ENCODE measurements around the gene LAMTOR5.
"Not testable (repeated sequence)": the region's sequence is repeated elsewhere in the genome, so short reads cannot be mapped to it uniquely, and the experiment has no call there.

Gene LAMTOR5

DNA sequence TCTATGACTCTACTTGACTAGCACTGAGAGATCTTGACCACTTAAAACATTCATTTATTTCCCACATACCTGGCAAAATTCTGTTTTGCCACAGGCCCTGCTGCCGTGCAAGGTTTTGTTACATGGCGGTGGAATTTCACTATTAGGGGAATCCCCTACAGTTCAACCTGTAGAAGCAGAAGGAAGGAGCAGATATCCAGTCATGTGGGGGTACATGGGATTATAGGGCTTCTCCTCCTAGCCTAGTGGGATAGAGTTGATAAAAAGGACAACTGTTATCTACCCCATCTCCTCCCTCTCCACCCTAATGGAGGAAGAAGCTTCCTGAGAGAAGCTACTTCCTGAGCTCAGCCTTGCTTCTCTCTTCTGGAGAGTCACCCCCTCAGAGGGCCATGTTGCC is 25.7 kb upstream of the LAMTOR5 start:
- in situ Hi-C loops (cut with HindIII; ENCODE audit: low pct_ligation_motif_present, low pct_unique_long_range_greater_than_20kb, low sequenced_read_pairs), result no loop called here
- no peak for DNase-seq

DNA sequence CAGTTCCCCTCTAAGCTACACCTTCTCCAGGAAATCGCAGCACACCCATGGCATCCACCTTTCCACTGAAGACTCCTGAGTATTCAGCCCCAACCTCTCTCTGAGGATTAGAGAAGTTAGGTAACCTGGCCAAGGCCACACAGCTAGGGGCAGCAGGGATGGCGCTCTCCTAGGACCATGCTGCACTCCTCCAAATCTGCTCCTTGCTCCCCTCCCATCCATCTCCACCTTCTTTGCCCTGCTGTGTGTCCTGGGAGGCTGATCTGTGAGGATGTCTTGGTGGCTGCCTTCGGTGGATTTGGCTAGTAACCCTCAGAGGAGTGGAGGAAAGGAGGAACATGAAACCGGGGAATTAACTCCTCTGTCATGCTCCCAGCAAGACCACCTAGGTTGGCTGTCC is 23.4 kb upstream of the LAMTOR5 start:
- in situ Hi-C loops (cut with HindIII; ENCODE audit: low pct_ligation_motif_present, low pct_unique_long_range_greater_than_20kb, low sequenced_read_pairs), result no loop called here

DNA sequence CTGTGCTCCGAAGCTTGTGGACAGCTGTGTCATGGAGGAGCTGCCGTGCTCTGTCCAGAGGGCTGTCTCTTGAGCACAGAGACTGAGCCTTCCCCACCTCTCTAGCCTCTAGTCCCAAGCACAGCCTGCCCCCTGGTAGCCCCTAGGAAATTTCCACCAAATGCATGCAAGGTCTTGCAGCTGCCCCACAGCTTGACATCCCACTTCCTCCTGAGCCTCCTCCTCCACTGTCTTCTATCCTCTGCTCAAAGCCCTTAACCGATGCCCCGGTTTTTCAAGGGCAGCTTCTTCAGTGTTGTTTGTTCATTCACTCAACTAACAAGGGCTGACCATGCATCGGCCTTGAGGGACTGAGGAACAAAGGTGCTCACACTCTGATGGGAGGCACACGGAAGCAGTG is 22.9 kb upstream of the LAMTOR5 start:
- no peak for DNase-seq
- in situ Hi-C loops (cut with HindIII; ENCODE audit: low pct_ligation_motif_present, low pct_unique_long_range_greater_than_20kb, low sequenced_read_pairs), result no loop called here

More for the DNA sequence above, 23.4 kb upstream of the LAMTOR5 start:
- no peak for DNase-seq

DNA sequence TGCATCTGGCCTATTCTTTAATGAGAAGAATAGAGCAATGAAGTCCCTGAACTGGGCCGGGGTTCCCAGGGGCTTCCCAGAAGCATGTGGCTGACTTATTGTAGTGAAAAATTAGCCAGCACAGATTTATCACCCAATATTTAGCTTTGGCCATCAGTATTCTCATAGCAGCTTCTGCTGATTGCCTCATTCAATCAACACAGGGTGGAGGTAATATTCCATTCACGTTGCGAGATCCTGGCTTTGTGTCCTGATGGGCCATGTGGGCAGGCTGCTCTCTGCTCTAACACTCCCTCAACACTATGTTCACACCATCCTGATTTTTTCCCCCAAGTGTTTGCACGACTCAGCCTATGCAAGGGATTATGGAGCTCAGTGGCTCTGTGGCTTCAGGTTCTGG is 21.5 kb upstream of the LAMTOR5 start:
- in situ Hi-C loops (cut with HindIII; ENCODE audit: low pct_ligation_motif_present, low pct_unique_long_range_greater_than_20kb, low sequenced_read_pairs), result no loop called here
- no peak for DNase-seq

DNA sequence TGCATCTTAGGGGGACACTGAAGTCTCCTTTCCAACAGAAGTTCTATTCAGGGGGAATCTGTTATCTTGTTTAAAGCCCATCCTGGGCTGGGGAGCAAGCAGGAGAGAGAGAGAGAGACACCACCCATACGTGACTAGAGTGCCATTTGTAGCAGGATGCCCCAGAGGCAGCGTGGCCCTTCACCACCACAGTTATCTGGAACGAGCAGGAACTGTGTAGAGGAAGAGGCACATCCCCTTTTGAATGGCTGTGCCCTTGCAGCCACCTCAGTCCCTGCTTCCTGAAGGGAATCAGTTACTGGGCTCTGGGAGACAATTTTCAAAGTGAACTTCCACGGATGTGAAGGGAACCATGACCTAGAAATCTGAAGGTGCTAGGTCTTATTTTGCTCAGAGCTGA is 19.4 kb upstream of the LAMTOR5 start:
- DNase-seq, result no peak
- in situ Hi-C loops (cut with HindIII; ENCODE audit: low pct_ligation_motif_present, low pct_unique_long_range_greater_than_20kb, low sequenced_read_pairs), result no loop called here

DNA sequence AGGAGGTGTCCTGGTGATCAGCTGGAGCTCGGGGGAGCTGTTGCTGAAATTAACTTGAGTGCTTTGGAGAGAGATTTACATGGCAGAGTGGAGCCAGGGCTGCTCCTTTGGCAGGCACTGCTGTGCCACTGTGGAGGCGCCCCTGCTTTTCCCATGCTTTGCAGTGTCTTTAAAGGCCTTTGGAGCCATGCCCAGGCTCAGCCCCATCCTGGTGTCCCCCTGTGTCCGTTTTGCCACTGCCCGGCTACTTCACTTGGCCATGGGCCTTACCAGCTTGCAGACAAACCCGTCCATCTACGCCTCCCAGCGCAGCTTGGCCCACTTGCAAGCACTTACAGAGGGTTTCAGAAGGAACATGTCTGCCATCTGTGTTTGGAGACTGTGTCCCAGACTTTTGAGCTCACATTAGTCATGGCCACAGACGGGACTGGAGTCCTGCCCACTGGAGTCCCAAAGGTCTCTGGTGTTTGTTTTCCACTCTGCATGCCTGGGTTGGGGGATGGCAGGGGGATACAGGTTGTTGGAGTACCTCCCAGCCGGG is 18.2 kb upstream of the LAMTOR5 start:
- in situ Hi-C loops (cut with HindIII; ENCODE audit: low pct_ligation_motif_present, low pct_unique_long_range_greater_than_20kb, low sequenced_read_pairs), result no loop called here
- DNase-seq, result no peak

DNA sequence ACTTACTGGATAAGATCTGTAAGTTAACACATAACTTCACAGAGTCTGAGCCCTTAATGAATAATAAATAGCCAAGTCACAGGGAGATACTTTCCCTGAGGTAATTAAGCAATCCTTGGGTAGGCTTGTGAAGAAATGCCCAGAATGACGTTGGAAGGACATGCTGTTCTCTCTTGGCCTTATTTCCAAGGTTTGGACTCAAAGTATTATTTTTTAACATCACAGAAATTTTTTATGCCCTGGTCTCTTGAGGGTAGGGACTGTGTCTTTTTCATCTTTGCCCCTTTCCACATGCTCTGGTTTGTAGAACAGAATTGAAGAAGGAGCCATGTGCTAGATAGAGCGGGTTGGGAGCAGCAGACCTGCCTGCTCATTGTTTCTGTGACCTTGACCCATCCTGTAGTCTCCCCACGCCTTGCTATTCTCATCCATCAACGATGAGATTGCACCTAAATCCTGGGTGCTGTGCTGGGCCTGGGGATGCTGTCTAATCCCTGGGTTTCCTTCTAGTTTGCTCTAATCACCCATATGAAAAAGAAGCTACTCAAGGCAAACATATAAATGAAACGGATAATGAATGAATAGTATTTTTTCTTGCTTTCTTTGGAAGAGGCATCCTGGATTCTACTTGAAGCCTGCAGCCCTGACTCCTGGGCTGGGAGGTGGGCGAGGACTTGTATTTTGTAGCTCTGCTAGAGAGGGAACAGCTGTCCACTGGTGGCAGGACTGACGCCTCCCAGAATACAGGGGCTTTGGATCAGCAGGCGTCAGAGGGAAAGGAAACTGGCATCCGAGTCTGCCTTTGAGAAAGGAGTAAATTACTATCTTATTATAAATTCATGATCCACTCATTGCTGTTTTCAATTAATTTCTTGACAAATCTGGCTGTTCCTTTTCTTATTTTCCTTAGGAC is 17.5 kb upstream of the LAMTOR5 start:
- in situ Hi-C loops (cut with HindIII; ENCODE audit: low pct_ligation_motif_present, low pct_unique_long_range_greater_than_20kb, low sequenced_read_pairs), result no loop called here
- DNase-seq, result no peak

DNA sequence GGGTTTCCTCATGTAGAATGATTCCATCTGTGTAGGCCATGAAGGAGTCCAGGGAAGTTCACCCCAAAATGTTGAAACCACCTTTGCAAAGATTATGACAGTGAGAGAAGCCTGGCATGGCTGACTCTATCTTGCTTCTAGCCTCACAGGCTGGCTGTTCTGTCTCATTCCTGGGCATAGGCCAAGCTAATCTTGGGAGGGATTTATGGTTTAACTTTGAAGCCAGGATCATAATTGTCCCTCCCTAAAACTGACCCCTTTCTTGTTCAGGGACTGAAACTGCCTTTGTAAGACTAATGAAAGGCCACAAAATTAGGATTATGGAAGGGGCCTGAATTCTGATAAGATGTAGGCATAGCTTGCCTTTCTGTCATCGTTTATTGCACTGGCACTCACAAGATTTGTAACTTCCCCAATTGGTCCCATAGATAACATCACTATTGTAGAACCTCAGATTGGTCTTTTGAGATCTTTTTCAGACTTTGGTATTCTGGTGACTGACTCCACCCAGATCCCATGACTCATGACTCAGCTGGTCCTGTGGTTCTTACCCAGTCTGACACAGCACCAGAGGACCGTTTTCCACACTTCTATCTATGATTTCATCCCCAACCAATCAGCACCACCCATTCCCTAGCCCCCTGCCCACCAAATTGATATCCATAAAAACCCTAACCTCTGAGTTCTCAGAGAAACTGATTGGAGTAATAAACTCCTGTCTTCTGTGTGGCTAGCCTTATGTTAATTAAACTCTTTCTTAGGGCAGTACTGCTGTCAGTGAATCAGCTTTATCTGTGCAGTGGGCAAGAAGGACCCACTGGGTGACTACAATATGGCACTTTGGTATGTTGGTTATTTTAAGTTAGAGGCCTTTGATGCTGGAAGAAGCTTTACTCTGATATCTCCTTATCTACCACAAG is 13.6 kb upstream of the LAMTOR5 start:
- no peak for DNase-seq
- in situ Hi-C loops (cut with HindIII; ENCODE audit: low pct_ligation_motif_present, low pct_unique_long_range_greater_than_20kb, low sequenced_read_pairs), result no loop called here

DNA sequence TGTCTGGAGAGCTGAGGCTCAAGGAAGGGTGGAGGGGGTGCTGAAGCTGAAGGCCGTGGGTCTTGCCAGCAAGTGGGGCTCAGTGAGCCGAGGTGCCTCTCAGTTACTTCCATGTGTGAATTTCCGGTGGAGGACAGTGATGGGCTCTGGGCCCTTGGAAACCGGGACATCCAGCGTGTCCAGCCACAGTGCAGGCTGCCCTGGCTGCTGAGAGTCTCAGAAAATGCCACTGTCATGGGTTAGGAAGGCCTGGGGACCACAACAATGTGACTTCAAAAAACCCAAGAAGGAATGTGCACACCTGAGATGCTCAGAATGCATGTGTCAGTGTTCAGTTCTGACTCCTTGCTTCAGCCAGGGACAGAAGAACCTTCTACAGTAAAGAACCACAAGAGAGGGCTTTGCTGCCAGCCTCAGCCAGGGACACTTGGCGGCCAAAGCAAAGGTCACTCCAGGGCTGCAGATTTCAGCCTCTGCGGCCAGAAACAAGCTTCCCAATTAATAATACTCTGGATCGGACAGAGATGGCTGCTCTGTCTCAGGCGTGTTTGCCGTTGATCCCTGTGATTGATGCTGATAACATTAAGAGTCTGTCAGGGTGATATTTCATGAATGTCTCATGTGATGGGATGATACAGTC is 12.6 kb upstream of the LAMTOR5 start:
- DNase-seq, result no peak
- in situ Hi-C loops (cut with HindIII; ENCODE audit: low pct_ligation_motif_present, low pct_unique_long_range_greater_than_20kb, low sequenced_read_pairs), result no loop called here

DNA sequence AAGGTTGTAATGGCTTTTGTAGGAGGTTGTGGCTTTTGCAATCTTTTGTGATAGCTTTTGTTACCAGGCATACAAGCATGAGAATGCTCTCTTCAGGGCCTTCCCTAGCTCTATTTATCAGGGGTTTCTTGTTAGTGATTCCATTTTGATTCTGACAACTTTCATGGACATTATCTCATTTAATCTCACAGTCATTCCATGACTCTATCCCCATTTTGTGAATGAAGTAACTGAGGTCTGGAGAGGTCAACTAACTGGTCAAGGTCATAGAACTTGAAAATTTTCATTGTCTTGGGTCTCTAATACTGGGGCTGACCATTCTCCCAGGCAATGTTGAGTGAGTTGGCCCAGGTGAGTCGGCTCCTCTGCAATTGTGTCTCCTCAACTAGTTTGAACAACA is 11.2 kb upstream of the LAMTOR5 start:
- in situ Hi-C loops (cut with HindIII; ENCODE audit: low pct_ligation_motif_present, low pct_unique_long_range_greater_than_20kb, low sequenced_read_pairs), result no loop called here

DNA sequence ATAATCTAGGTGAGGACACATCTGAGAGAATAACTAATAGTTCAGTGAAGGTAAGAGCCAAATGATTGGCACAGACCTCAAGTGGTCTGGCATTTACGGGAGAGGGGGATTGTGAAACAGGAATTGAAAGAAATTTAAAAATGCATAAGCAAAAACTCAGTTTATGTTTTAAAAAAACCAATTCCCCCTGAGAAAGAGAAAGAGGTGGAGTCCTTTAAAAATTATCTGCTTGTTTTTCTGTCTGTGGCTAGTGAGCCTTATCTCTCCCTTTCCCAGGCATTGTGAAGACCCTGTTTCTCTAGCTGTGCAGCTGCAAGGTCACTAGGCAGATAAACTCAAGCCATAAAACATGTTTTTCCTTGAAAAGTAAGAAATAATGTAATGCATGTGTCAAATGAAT is 5.6 kb upstream of the LAMTOR5 start:
- DNase-seq; in situ Hi-C loops (cut with HindIII; ENCODE audit: low pct_ligation_motif_present, low pct_unique_long_range_greater_than_20kb, low sequenced_read_pairs): not testable (repeated sequence)

More for the DNA sequence above, 11.2 kb upstream of the LAMTOR5 start:
- DNase-seq, result no peak

DNA sequence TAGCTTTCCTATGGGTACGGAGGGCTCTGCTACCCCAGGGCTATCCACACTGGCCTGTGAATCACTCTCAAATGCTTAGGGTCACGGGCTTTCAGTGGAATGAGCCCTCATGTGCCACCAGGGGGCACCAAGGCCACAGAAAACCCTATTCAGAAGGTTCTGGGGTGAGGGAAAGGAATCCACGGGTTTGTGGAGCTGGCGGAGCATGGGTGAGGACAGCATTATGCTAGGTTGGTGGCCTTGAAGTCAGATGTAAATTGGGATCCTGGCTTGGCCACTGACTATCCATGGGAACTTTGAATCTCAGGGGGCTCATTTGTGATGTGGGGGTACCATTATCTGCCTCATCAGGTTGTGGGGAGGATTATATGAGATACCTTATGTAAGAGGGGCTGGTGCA is 5.1 kb upstream of the LAMTOR5 start:
- in situ Hi-C loops (cut with HindIII; ENCODE audit: low pct_ligation_motif_present, low pct_unique_long_range_greater_than_20kb, low sequenced_read_pairs), result no loop called here
- peak; percentile 78 for DNase-seq

DNA sequence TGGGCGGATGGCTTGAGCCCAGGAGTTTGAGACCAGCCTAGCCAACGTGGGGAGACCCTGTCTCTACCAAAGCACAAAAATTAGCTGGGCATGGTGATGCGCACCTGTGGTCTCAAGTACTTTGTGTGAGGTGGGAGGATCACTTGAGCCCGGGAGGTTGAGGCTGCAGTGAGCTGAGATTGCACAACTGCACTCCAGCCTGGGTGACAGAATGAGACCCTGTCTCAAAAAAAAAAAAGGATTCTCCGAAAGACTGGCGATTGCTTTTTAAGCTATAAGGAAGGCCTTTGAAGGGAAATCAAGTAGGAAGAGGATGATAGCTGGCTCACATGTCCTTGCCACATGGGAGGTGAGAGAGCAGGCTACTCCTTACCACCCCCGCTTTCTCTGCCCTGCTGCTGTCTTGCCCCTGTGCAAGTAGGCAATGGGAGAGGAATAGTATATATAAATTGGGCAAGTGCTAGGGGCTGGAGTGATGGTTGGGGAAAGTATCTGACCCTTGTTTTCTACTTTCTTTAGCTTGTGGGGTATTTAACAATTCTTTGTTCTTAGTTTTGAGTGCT is 3.8 kb upstream of the LAMTOR5 start:
- no peak for DNase-seq
- in situ Hi-C loops (cut with HindIII; ENCODE audit: low pct_ligation_motif_present, low pct_unique_long_range_greater_than_20kb, low sequenced_read_pairs), result no loop called here

DNA sequence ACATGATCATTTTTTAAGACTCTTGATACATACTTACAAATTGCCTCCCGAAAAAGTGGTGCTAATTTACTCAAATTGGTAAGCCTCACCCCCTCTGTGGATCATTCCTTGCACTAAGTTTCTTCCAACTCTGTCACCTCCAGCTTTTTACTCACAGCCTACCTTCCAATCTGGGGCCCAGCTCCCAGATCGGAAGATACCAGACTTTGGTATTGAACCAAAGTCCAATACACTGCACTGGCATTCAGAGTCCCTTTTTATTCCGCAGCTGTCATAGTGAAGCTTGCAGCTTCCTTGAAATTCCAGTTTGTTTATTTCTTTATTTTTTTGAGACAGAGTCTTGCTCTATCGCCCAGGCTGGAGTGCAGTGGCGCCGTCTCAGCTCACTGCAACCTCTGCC is 1.8 kb upstream of the LAMTOR5 start:
- DNase-seq, result no peak
- in situ Hi-C loops (cut with HindIII; ENCODE audit: low pct_ligation_motif_present, low pct_unique_long_range_greater_than_20kb, low sequenced_read_pairs), result no loop called here

DNA sequence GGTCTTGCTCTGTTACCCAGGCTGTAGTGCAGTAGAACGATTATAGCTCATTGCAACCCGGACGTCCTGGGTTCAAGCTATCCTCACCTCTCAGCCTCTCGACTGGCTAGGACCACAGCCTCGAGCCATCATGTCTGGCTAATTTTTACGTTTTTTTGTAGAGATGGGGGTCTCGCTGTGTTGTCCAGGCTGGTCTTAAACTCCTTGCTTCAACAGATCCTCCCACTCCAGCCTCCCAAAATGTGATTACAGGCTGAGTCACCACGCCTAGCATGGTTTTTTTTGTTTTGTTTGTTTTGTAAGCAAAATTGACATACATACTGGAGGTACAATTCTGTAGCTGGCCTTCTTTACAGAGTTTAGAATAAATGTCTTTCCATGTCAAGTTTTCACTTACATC is 994 bp upstream of the LAMTOR5 start:
- no peak for DNase-seq
- in situ Hi-C loops (cut with HindIII; ENCODE audit: low pct_ligation_motif_present, low pct_unique_long_range_greater_than_20kb, low sequenced_read_pairs), result no loop called here

DNA sequence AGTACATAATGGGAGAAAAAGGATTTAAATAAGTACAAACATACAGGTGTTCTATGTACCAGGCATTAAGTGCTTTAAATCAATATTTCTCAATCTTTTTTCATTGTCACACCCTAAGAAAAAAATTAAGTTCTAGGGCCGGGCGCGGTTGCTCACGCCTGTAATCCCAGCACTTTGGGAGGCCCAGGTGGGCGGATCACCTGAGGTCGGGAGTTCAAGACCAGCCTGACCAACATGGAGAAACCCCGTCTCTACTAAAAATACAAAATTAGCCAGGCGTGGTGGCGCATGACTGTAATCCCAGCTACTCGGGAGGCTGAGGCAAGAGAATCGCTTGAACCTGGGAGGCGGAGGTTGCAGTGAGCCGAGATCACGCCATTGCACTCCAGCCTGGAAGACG is 1.1 kb downstream of the LAMTOR5 start:
- DNase-seq; in situ Hi-C loops (cut with HindIII; ENCODE audit: low pct_ligation_motif_present, low pct_unique_long_range_greater_than_20kb, low sequenced_read_pairs): not testable (repeated sequence)

DNA sequence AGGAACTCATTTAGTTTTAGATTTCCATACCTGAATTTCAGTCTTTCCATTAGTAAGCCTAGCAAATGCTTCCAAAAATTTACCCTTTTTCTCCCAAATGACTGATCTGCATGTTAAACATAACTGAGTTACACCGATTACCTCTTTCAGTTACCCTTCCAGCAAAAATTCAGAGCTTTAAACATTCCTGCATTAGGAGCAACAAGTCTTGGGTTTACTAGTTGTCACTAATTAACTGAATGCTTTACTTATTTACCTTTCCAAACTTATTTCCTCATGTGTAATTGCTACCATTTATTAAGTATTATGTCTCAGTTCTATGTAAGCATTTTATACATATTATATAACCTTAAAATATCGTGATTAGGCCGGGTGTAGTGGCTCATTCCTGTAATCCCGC is 3.1 kb downstream of the LAMTOR5 start:
- DNase-seq, result no peak
- in situ Hi-C loops (cut with HindIII; ENCODE audit: low pct_ligation_motif_present, low pct_unique_long_range_greater_than_20kb, low sequenced_read_pairs), result no loop called here

DNA sequence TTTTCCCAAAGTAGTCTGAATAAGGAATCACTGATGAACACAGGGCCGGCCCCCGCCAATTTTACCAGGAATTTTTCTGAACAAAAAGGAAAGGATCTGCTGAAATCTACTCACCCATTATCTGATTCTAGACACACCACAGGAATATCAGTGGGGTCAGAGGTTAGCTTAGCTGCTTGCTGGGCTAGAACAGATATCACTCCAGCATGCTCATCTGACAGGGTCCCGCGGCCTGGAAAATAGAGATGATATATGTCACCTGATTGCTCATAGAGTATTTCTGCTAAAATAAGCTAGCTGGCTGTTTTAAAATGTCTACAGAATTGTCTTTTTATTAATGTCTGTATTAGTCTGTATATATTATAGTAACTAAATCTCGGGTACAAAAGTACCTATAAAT is 3.7 kb downstream of the LAMTOR5 start:
- in situ Hi-C loops (cut with HindIII; ENCODE audit: low pct_ligation_motif_present, low pct_unique_long_range_greater_than_20kb, low sequenced_read_pairs), result no loop called here
- DNase-seq, result no peak
